Hepatocyte (in vitro differentiated cells): ENCODE measurements around the gene IL4R. TPM values are rescaled to one million over a fixed set of nuclear protein-coding genes. Genes with fewer than 3 reads are reported as not detected.

ENCODE experiments used
- DNase-seq: peaks from one replicate; pipeline ENCODE4 v3.0.0-alpha.2; 2016; ENCODE audit warnings: low spot score
- H2AFZ ChIP-seq: fragments of 200-600 bp; sonication (generic); 2 replicates; pipeline ENCODE4 v1.6.0; 2016; ENCODE audit warnings: antibody characterized with exemption, mild to moderate bottlenecking
- H3K27ac ChIP-seq: fragments of 200-600 bp; sonication (generic); 2 replicates; pipeline ENCODE4 v1.5.1; 2016; ENCODE audit warnings: mild to moderate bottlenecking
- H3K27me3 ChIP-seq: fragments of 200-600 bp; sonication (generic); 2 replicates; pipeline ENCODE4 v1.6.1; 2016
- H3K36me3 ChIP-seq: fragments of 200-600 bp; sonication (generic); replicated peaks from 2 replicates; pipeline ENCODE4 v1.5.1; 2016; ENCODE audit warnings: low read depth; ENCODE audit not compliant: insufficient read depth
- H3K4me1 ChIP-seq: fragments of 200-600 bp; sonication (generic); 2 replicates; pipeline ENCODE4 v1.5.1; 2016; ENCODE audit warnings: mild to moderate bottlenecking, moderate library complexity; ENCODE audit not compliant: insufficient read depth
- H3K4me2 ChIP-seq: fragments of 200-600 bp; sonication (generic); 2 replicates; pipeline ENCODE4 v1.6.0; 2016
- H3K4me3 ChIP-seq: fragments of 200-600 bp; sonication (generic); 2 replicates; pipeline ENCODE4 v1.5.1; 2016; ENCODE audit warnings: mild to moderate bottlenecking
- H3K79me2 ChIP-seq: fragments of 200-600 bp; sonication (generic); 2 replicates; pipeline ENCODE4 v1.6.0; 2017; ENCODE audit warnings: mild to moderate bottlenecking
- H3K9me2 ChIP-seq: fragments of 200-600 bp; sonication (generic); replicated peaks from 2 replicates; pipeline ENCODE4 v1.6.0; 2017; ENCODE audit warnings: mild to moderate bottlenecking; ENCODE audit not compliant: insufficient read depth
- H3K9me3 ChIP-seq: fragments of 200-600 bp; sonication (generic); 2 replicates; pipeline ENCODE4 v1.5.1; 2016; ENCODE audit warnings: low read depth, mild to moderate bottlenecking
- H4K20me1 ChIP-seq: fragments of 200-600 bp; sonication (generic); 2 replicates; pipeline ENCODE4 v1.6.0; 2016; ENCODE audit warnings: mild to moderate bottlenecking; ENCODE audit not compliant: insufficient read depth, poor library complexity, severe bottlenecking
- EZH2 ChIP-seq: fragments of 200-600 bp; sonication (generic); IDR thresholded peaks from 2 replicates; pipeline ENCODE4 v1.6.1; 2016; ENCODE audit warnings: antibody characterized with exemption, mild to moderate bottlenecking, borderline replicate concordance
- EZH2phosphoT487 ChIP-seq: fragments of 200-600 bp; sonication (generic); IDR thresholded peaks from one replicate; pipeline ENCODE4 v1.6.1; 2018; ENCODE audit warnings: antibody characterized with exemption, mild to moderate bottlenecking, low read depth, moderate library complexity; ENCODE audit not compliant: unreplicated experiment, severe bottlenecking
- WGBS: methylation state at CpG from one replicate; pipeline ENCODE4 v1.1.6; 2016; ENCODE audit warnings: low lambda C conversion rate; ENCODE audit errors: missing lambda C conversion rate; 5-methylcytosine and 5-hydroxymethylcytosine counted together
- polyA plus RNA-seq: library from polyadenylated mRNA; unstranded; fragments of >200 nt; fragmentation: Nextera tagmentation; extraction: Ambion mirVana; gene quantifications from 2 replicates; pipeline ENCODE4 v1.2.1, GENCODE V29; 2016
- total RNA-seq: library from RNA; depleted of rRNA; stranded (reverse); fragments of >200 nt; gene quantifications from 2 replicates; pipeline ENCODE4 v1.2.3, GENCODE V29; 2014
- TF ChIP-seq, protein P1 (sequence below): fragments of 200-600 bp; sonication (generic); IDR thresholded peaks from 2 replicates; pipeline ENCODE4 v1.5.1; 2016; ENCODE audit warnings: antibody characterized with exemption, mild to moderate bottlenecking; ENCODE audit not compliant: poor library complexity

Gene IL4R
- total and polyA plus RNA-seq, 2 experiments from 2014 or later = 22.3 to 23.6 TPM

DNA sequence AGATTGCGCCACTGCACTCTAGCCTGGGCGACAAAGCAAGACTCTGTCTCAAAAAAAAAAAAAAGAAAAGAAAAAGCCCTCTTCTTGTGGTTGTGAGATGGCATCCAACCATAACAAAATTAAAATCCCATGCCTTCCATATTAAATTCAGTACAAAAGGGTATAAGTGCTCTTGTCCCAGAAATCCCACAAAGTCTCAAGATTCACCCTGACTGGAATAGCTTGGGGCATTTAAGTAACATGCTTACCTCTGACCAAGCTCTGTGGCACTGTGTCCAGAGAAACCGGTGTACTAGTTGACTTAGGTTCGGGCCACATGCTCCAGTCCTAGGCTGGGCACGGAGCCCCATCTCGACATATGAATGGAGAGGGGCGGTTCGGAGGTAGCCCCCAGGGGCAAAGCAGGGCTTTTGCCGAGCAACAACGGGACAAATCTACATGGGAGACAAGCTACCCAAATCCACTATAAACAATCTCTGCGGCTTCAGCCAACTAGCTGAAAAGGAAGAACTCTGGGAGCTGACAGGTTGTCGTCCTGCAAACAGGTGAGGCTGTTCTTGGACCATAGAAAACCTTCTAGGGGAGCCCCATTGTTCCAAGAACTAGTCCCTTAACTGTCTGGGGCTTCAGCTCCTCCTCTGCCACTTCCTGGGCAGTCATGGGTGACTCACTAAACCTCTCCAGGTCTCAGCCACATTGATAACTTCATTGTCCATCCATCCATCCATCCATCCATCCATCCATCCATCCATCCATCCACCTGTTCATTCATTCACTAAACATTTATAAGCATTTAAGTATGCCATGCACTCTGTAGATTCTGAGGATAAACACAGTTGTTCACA lies 10.3 kb upstream of the IL4R start:
- no peaks in the 10 kb centered on the region for H4K20me1 ChIP-seq
- no peaks in the 10 kb centered on the region for H3K4me1 ChIP-seq
- no peaks in the 10 kb centered on the region for H3K9me3 ChIP-seq
- H3K79me2 ChIP-seq = no peaks in the 10 kb centered on the region
- no peak overlapping the region for H3K4me3 ChIP-seq
- no peaks in the 10 kb centered on the region for H3K36me3 ChIP-seq
- H2AFZ ChIP-seq = no peak overlapping the region
- no peaks in the 10 kb centered on the region for H3K9me2 ChIP-seq
- TF ChIP-seq, protein P1, sequence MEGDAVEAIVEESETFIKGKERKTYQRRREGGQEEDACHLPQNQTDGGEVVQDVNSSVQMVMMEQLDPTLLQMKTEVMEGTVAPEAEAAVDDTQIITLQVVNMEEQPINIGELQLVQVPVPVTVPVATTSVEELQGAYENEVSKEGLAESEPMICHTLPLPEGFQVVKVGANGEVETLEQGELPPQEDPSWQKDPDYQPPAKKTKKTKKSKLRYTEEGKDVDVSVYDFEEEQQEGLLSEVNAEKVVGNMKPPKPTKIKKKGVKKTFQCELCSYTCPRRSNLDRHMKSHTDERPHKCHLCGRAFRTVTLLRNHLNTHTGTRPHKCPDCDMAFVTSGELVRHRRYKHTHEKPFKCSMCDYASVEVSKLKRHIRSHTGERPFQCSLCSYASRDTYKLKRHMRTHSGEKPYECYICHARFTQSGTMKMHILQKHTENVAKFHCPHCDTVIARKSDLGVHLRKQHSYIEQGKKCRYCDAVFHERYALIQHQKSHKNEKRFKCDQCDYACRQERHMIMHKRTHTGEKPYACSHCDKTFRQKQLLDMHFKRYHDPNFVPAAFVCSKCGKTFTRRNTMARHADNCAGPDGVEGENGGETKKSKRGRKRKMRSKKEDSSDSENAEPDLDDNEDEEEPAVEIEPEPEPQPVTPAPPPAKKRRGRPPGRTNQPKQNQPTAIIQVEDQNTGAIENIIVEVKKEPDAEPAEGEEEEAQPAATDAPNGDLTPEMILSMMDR = no peak
- TF ChIP-seq EZH2 = no peak
- TF ChIP-seq EZH2phosphoT487 = no peak
- H3K4me2 ChIP-seq = no peak overlapping the region
- WGBS = 90% methylated on average over 12 of the region's 12 CpGs
- H3K27ac ChIP-seq = no peak overlapping the region
- no peak for DNase-seq
- H3K27me3 ChIP-seq = no peaks in the 10 kb centered on the region

DNA sequence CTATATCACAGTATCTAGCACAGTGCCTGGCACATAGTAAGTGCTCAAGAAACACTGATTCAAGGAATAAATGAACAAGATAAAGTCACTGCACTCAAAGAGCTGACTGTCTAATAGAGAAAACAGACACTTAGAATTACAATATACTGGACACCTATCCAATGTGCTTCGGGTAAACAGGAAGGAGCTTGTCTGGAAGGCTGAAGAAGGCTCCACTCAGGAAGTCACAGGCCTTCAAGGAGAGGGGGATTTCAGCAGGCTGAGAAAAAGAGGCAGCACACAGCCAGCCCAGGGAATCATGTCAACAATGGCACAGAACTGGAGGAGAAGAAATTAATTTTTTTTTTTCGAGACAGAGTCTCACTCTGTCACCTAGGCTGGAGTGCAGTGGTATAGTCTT lies 9.7 kb upstream of the IL4R start:
- H3K27ac ChIP-seq = no peak overlapping the region
- no peaks in the 10 kb centered on the region for H3K9me2 ChIP-seq
- no peaks in the 10 kb centered on the region for H3K36me3 ChIP-seq
- H3K79me2 ChIP-seq = no peaks in the 10 kb centered on the region
- DNase-seq = no peak
- H3K4me2 ChIP-seq = no peak overlapping the region
- no peak overlapping the region for H3K4me3 ChIP-seq
- no peaks in the 10 kb centered on the region for H3K4me1 ChIP-seq
- H3K27me3 ChIP-seq = no peaks in the 10 kb centered on the region
- WGBS = 90% methylated on average over 2 of the region's 2 CpGs
- H3K9me3 ChIP-seq = no peaks in the 10 kb centered on the region
- no peaks in the 10 kb centered on the region for H4K20me1 ChIP-seq
- TF ChIP-seq EZH2phosphoT487 = no peak
- no peak for TF ChIP-seq EZH2
- TF ChIP-seq, protein P1 = no peak
- no peak overlapping the region for H2AFZ ChIP-seq

DNA sequence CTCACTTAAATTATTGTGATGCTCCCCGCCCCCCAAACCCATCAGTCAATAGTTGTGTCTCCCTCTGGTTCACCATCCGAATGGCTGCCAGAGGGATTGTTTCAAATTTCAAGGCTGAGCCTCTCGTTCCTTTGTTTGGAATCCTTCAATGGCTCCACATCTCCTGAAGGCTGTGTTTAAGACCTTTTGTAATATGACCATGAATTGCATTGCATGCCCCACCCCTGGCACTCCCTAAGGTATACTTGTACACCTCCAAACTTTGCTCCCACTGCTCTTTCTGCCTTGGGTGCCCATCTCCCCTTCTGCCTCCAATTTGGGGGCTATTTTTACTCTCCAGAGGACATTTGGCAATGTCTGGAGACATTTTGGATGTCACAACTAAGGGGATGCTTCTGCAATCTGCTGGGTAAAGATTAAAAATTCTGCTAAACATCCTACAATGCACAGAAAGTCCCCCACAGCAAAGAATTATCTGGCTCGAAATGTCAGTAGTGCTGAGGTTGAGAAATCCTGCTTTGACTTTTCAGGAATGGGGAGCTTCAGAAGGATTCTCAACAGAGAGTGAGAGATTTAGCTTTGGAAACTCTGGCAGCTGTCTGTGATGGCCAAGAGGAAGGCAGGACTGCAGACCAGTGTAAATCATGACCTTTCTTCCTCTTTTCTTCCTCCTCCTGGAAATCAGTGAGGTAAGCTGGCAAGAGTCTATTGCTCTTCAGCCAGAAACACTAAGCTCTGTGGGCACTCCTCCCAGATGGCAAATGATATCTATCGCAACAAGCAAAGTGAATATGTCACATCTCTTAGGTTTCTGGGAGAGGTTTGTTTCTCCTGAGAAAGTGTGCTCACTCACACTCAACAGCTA lies 8.7 kb upstream of the IL4R start:
- no peak overlapping the region for H3K4me2 ChIP-seq
- WGBS = 79% methylated on average over 5 of the region's 5 CpGs
- no peak overlapping the region for H2AFZ ChIP-seq
- H3K9me2 ChIP-seq = no peaks in the 10 kb centered on the region
- DNase-seq = no peak
- no peaks in the 10 kb centered on the region for H3K27me3 ChIP-seq
- no peaks in the 10 kb centered on the region for H3K4me1 ChIP-seq
- no peaks in the 10 kb centered on the region for H3K36me3 ChIP-seq
- H3K27ac ChIP-seq = no peak overlapping the region
- no peaks in the 10 kb centered on the region for H4K20me1 ChIP-seq
- TF ChIP-seq EZH2 (no peak), EZH2phosphoT487 (no peak)
- TF ChIP-seq, protein P1 = no peak
- no peaks in the 10 kb centered on the region for H3K9me3 ChIP-seq
- H3K4me3 ChIP-seq = no peak overlapping the region
- H3K79me2 ChIP-seq = no peaks in the 10 kb centered on the region
